ENCODE results near the gene EPB41. TPM values are rescaled to one million over a fixed set of nuclear protein-coding genes. Genes with fewer than 3 reads are reported as not detected.

EPB41 gene
- total RNA-seq, 4 donors from 2014 or later, result 28.5 to 43.9 (median 41.8) TPM

DNA sequence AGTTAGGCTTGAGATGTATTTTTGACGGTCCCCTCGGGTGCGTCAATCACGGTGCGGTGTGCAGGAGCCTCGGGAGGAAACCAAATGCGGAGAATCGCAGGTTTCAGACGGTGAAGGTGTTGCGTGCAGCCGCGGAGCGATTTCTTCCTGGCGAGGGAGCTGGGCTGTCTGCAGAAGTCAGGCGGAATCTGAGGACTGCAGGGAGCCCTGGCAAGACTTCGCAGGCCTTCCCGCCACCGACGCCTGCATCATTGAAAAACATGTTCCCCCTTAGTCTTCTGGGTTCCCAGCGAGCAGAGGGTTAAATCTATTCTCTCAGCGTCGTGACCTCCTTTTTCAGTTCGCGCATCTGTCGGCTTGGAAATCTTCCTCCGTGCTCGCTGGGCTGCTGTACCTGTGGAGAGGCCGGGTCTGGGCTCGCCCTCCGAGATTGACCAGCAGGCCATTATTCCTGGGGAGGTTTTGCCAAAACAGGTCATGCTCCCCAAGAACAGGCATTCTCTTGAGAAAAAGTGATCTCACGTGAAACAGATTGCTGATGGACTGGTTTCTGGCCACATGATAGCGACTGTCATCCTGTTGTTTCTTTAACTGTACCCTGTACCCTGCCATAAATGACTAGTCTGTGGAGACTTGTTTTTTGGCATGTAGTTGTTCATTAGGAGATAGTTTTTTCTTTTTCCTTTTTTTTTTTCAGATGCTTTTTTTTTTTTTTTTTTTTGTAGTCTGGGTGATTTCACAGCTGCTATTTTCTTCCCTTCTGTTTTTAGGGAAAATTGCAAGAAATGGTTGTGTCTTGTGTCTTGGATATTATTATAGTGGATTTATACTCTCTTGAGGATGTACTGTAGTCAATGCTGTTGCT is 894 bp downstream of the EPB41 start:
- Histone ChIP-seq H3K4me1 (peaks cover 5 to 39% (median 7%) of the 10 kb centered on the region in 3 donors), H3K27ac (peak overlapping the region; percentile 19 to 80 (median 66)), H3K36me3 (peaks cover 0 to 5% (median 0%) of the 10 kb centered on the region in 3 donors), H3K27me3 (no peaks in the 10 kb centered on the region), H3K4me3 (peak overlapping the region; percentile 59 to 89 (median 78)), H3K9me3 (no peaks in the 10 kb centered on the region)
- WGBS, 2 donors, result 5 to 7% methylated on average over 8 to 11 of the region's 32 CpGs
- no peak for TF ChIP-seq POLR2A (IDR thresholded peaks at IDR 0.05)
- no peak for TF ChIP-seq CTCF (IDR thresholded peaks at IDR 0.05)
- intact Hi-C loops (cut with DNase I), result no loop called here
- no peak for DNase-seq

GRCh38 chr1:28917757-28918118 is 3.4 kb downstream of the EPB41 start:
- 31 to 43% methylated on average over 2 of the region's 2 CpGs for WGBS, 2 donors
- Histone ChIP-seq H3K27me3 (no peaks in the 10 kb centered on the region), H3K4me3 (no peak overlapping the region), H3K36me3 (peaks cover 0 to 3% (median 0%) of the 10 kb centered on the region in 3 donors), H3K9me3 (no peaks in the 10 kb centered on the region), H3K27ac (no peak overlapping the region), H3K4me1 (peaks cover 5 to 29% (median 7%) of the 10 kb centered on the region in 3 donors)
- intact Hi-C loops (cut with DNase I), result no loop called here
- no peak for TF ChIP-seq CTCF (IDR thresholded peaks at IDR 0.05)
- no peak for TF ChIP-seq POLR2A (IDR thresholded peaks at IDR 0.05)
- no peak for DNase-seq

- intact Hi-C loops (cut with DNase I), result no loop called here
- H3K4me3 ChIP-seq, result no peak overlapping the region
- no peaks in the 10 kb centered on the region for H3K36me3 ChIP-seq
- H3K27ac ChIP-seq, result no peak overlapping the region
- no peak for TF ChIP-seq POLR2A (IDR thresholded peaks at IDR 0.05)
- TF ChIP-seq CTCF (IDR thresholded peaks at IDR 0.05), result no peak
- 50 to 57% methylated on average over 3 of the region's 3 CpGs for WGBS, 2 donors
- H3K4me1 ChIP-seq, result peaks cover 0 to 12% (median 2%) of the 10 kb centered on the region in 3 donors
- H3K27me3 ChIP-seq, result no peaks in the 10 kb centered on the region
- H3K9me3 ChIP-seq, result no peaks in the 10 kb centered on the region
- DNase-seq, result no peak
Observed at GRCh38 chr1:28921286-28921869, 7.0 kb downstream of the EPB41 start.

- no peak for DNase-seq
- peaks cover 0 to 26% (median 4%) of the 10 kb centered on the region in 3 donors for H3K4me1 ChIP-seq
- 94 to 96% methylated on average over 4 of the region's 4 CpGs for WGBS, 2 donors
- intact Hi-C loops (cut with DNase I), result no loop called here
- no peaks in the 10 kb centered on the region for H3K36me3 ChIP-seq
- no peaks in the 10 kb centered on the region for H3K9me3 ChIP-seq
- H3K27me3 ChIP-seq, result no peaks in the 10 kb centered on the region
- H3K4me3 ChIP-seq, result no peak overlapping the region
- TF ChIP-seq CTCF (IDR thresholded peaks at IDR 0.05), result no peak
- TF ChIP-seq POLR2A (IDR thresholded peaks at IDR 0.05), result no peak
- no peak overlapping the region for H3K27ac ChIP-seq
Observed at GRCh38 chr1:28925350-28925891, 11.1 kb downstream of the EPB41 start.

Measured in esophagus squamous epithelium (tissue), 5 donors.